Esophagus muscularis mucosa (tissue), 4 donors: Measurements from ENCODE around the gene IQCM. TPM values are rescaled to one million over a fixed set of nuclear protein-coding genes. Genes with fewer than 3 reads are reported as not detected.

ENCODE experiments used
- DNase-seq: peaks from one replicate; pipeline ENCODE4 v3.0.0-alpha.2; 2017; ENCODE audit errors: extremely low spot score
- H3K27ac ChIP-seq, 4 donors: fragments of 200-600 bp; sonication (generic); replicated peaks in 1 of 4; 1 replicate in 3 of 4; 2 replicates in 1 of 4; pipeline ENCODE4 v1.5.1; 2016 to 2019; ENCODE audit warnings: mild to moderate bottlenecking in 1 of 4
- H3K27me3 ChIP-seq, 4 donors: fragments of 200-600 bp; sonication (generic); one replicate each; pipeline versions ENCODE4 v1.5.1 to v1.6.0; 2016 to 2019
- H3K36me3 ChIP-seq, 4 donors: fragments of 200-600 bp; sonication (generic); one replicate each; pipeline ENCODE4 v1.5.1; 2016 to 2019
- H3K4me1 ChIP-seq, 4 donors: fragments of 200-600 bp; sonication (generic); one replicate each; pipeline ENCODE4 v1.5.1; 2016 to 2019
- H3K4me3 ChIP-seq, 4 donors: fragments of 200-600 bp; sonication (generic); 1 replicate in 2 of 4; 2 replicates in 2 of 4; pipeline ENCODE4 v1.5.1; 2016 to 2019; ENCODE audit warnings: mild to moderate bottlenecking in 4 of 4, moderate library complexity in 1 of 4
- H3K9me3 ChIP-seq, 4 donors: fragments of 200-600 bp; sonication (generic); 1 replicate in 3 of 4; 2 replicates in 1 of 4; pipeline ENCODE4 v1.5.1; 2016 to 2019
- CTCF ChIP-seq, 3 experiments: fragments of 200-600 bp in 2 of 3; fragments of 450-650 bp in 1 of 3; sonication (generic) in 2 of 3; IDR thresholded peaks; one replicate each; pipeline ENCODE4 v1.5.1; 2017 to 2019; ENCODE audit warnings: antibody characterized with exemption in 3 of 3, mild to moderate bottlenecking in 2 of 3, moderate library complexity in 1 of 3
- EP300 ChIP-seq: sonication (generic); formaldehyde crosslinking; IDR thresholded peaks from one replicate; pipeline ENCODE4 v1.6.1; 2017; ENCODE audit warnings: antibody characterized with exemption
- POLR2A ChIP-seq: fragments of 450-650 bp; IDR thresholded peaks from one replicate; pipeline ENCODE4 v1.6.1; 2017; ENCODE audit warnings: antibody characterized with exemption, moderate library complexity, mild to moderate bottlenecking, low read depth
- POLR2AphosphoS5 ChIP-seq, 2 donors: sonication (generic); formaldehyde crosslinking; IDR thresholded peaks; one replicate each; pipeline ENCODE4 v1.6.1; 2017; ENCODE audit warnings: antibody characterized with exemption in 2 of 2
- WGBS: methylation state at CpG from one replicate; pipeline ENCODE4 v1.1.5; 2018; 5-methylcytosine and 5-hydroxymethylcytosine counted together
- intact Hi-C: fragments of 100-400 bp; cut with DNase I; formaldehyde crosslinking; loops from one replicate; pipeline ENCODE4 v1.15.1; 2023
- total RNA-seq, 4 donors: library from RNA; depleted of rRNA; stranded (reverse); fragments of >200 nt; gene quantifications; one replicate each; pipeline versions ENCODE4 v1.1.0 to v1.2.1, GENCODE V29; 2016

Gene IQCM
- total RNA-seq, 4 donors from 2014 or later, result not detected

DNA sequence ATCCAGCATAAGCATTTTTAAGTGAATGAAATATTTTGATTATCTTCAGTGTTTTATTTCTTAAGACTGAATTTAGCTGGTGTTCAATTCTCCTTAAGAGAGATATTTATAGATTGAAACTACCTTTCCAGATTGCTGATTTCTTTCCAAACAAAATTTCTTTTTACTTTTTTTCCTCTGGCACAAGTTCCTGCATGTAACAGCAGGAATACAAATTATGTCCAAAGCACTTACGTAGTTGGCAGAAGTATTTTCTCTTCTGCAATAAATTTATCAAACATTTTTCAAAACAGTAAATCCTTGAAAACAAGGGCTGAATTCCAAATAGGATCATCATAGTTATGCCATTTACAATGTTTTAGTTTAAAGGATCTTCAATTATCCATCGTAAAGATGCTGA, 412.6 kb downstream of the IQCM start:
- Histone ChIP-seq H3K4me3 (no peak overlapping the region), H3K27me3 (no peaks in the 10 kb centered on the region), H3K36me3 (no peaks in the 10 kb centered on the region), H3K4me1 (peaks cover 0 to 21% (median 4%) of the 10 kb centered on the region in 4 donors), H3K9me3 (no peaks in the 10 kb centered on the region), H3K27ac (no peak overlapping the region)
- intact Hi-C loops, result no loop called here
- TF ChIP-seq POLR2A, result no peak
- TF ChIP-seq EP300, result no peak
- TF ChIP-seq POLR2AphosphoS5 (IDR thresholded peaks at IDR 0.05), result no peak
- no peak for TF ChIP-seq CTCF (IDR thresholded peaks at IDR 0.05)
- no peak for DNase-seq
- 42% methylated on average over 2 of the region's 2 CpGs for WGBS

GRCh38 chr4:149398993-149399392, 416.6 kb downstream of the IQCM start:
- 71% methylated on average over 3 of the region's 3 CpGs for WGBS
- Histone ChIP-seq H3K27ac (no peak overlapping the region), H3K4me3 (no peak overlapping the region), H3K36me3 (no peaks in the 10 kb centered on the region), H3K4me1 (peaks cover 0 to 15% (median 6%) of the 10 kb centered on the region in 4 donors), H3K9me3 (no peaks in the 10 kb centered on the region), H3K27me3 (no peaks in the 10 kb centered on the region)
- TF ChIP-seq CTCF (IDR thresholded peaks at IDR 0.05) (no peak), POLR2AphosphoS5 (IDR thresholded peaks at IDR 0.05) (no peak), POLR2A (no peak), EP300 (no peak)
- intact Hi-C loops, result no loop called here
- DNase-seq, result no peak

GRCh38 chr4:149370785-149371420, 444.7 kb downstream of the IQCM start:
- DNase-seq, result no peak
- intact Hi-C loops, result loop anchor here (10.0 kb wide), 1 partner anchor 524 kb away; no protein-coding TSS in a partner anchor

GRCh38 chr4:149370002-149370401, 445.6 kb downstream of the IQCM start:
- H3K36me3 ChIP-seq, result no peaks in the 10 kb centered on the region
- no peaks in the 10 kb centered on the region for H3K4me1 ChIP-seq
- intact Hi-C loops, result loop anchor here (10.0 kb wide), 1 partner anchor 525 kb away; no protein-coding TSS in a partner anchor
- no peak overlapping the region for H3K27ac ChIP-seq
- DNase-seq, result no peak
- no peak for TF ChIP-seq POLR2AphosphoS5 (IDR thresholded peaks at IDR 0.05)
- no peak for TF ChIP-seq POLR2A
- no peak for TF ChIP-seq EP300
- H3K9me3 ChIP-seq, result no peaks in the 10 kb centered on the region
- 85% methylated on average over 3 of the region's 3 CpGs for WGBS
- no peak overlapping the region for H3K4me3 ChIP-seq
- H3K27me3 ChIP-seq, result no peaks in the 10 kb centered on the region

More at GRCh38 chr4:149370785-149371420, 444.7 kb downstream of the IQCM start:
- no peaks in the 10 kb centered on the region for H3K4me1 ChIP-seq
- H3K4me3 ChIP-seq, result no peak overlapping the region
- no peaks in the 10 kb centered on the region for H3K36me3 ChIP-seq
- no peaks in the 10 kb centered on the region for H3K9me3 ChIP-seq
- 49% methylated on average over 4 of the region's 4 CpGs for WGBS
- H3K27me3 ChIP-seq, result no peaks in the 10 kb centered on the region
- peak; percentile 27 to 48 (median 43) for TF ChIP-seq CTCF (IDR thresholded peaks at IDR 0.05)
- no peak for TF ChIP-seq POLR2A
- no peak for TF ChIP-seq POLR2AphosphoS5 (IDR thresholded peaks at IDR 0.05)
- no peak overlapping the region for H3K27ac ChIP-seq

DNA sequence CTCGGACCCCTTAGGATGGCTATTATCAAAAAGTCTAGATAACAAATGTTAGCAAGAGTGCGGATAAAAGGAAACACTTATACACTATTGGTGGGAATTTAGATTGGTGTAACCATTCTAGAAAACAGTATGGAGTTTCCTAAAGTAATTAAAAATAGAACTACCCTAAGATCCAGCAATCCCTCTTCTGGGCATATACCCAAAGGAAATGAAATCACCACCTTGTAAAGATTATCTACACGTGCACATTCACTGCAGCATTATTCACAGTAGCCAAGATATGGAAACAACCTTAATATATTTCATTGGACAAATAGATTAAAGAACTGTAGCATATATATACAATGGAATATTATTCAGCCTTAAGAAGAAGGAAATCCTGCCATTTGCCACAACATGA, 462.4 kb downstream of the IQCM start:
- Histone ChIP-seq H3K9me3 (peaks cover 0 to 7% (median 3%) of the 10 kb centered on the region in 4 donors), H3K27ac (no peak overlapping the region), H3K36me3 (no peaks in the 10 kb centered on the region), H3K27me3 (no peaks in the 10 kb centered on the region), H3K4me1 (no peaks in the 10 kb centered on the region), H3K4me3 (no peak overlapping the region)
- whole genome bisulfite sequencing, result 70% methylated on average over 3 of the region's 3 CpGs
- no peak for DNase-seq
- intact Hi-C loops, result no loop called here
- TF ChIP-seq EP300 (no peak), CTCF (IDR thresholded peaks at IDR 0.05) (no peak), POLR2AphosphoS5 (IDR thresholded peaks at IDR 0.05) (no peak), POLR2A (no peak)
